Fibroblast of lung (primary cell): ENCODE data around the gene CCDC18. TPM values are rescaled to one million over a fixed set of nuclear protein-coding genes. Genes with fewer than 3 reads are reported as not detected.

Source experiments
- DNase-seq, 2 donors: peaks; one replicate each; pipeline versions ENCODE4 v3.0.0 to v3.0.0-alpha.2; 2010; ENCODE audit warnings: low read depth in 2 of 2
- H2AFZ ChIP-seq: 2 replicates; pipeline ENCODE4 v1.5.1; 2012; ENCODE audit warnings: low read length, control low read depth, inconsistent platforms
- H3K27ac ChIP-seq: 2 replicates; pipeline ENCODE4 v1.5.1; 2011; ENCODE audit warnings: low read length, control low read depth; ENCODE audit not compliant: insufficient read depth
- H3K27me3 ChIP-seq: 2 replicates; pipeline ENCODE4 v1.5.1; 2011; ENCODE audit warnings: mild to moderate bottlenecking, low read length; ENCODE audit not compliant: control insufficient read depth, insufficient read depth
- H3K36me3 ChIP-seq: 2 replicates; pipeline ENCODE4 v1.5.1; 2011; ENCODE audit warnings: low read length; ENCODE audit not compliant: control insufficient read depth, insufficient read depth
- H3K4me1 ChIP-seq: 2 replicates; pipeline ENCODE4 v1.5.1; 2011; ENCODE audit warnings: low read length; ENCODE audit not compliant: control insufficient read depth, insufficient read depth; ENCODE audit errors: extremely low read depth
- H3K4me2 ChIP-seq: 2 replicates; pipeline ENCODE4 v1.5.1; 2011; ENCODE audit warnings: low read length, control low read depth; ENCODE audit not compliant: insufficient read depth; ENCODE audit errors: extremely low read depth
- H3K4me3 ChIP-seq, 4 experiments: fragments of 200-600 bp in 1 of 4; sonication (generic) in 1 of 4; replicated peaks in 1 of 4; 2 replicates each; pipeline ENCODE4 v1.5.1; 2011 to 2016; ENCODE audit warnings: low read length in 4 of 4, low read depth in 3 of 4, mild to moderate bottlenecking in 3 of 4, control low read depth in 2 of 4, inconsistent platforms in 1 of 4, mixed read lengths in 1 of 4; ENCODE audit not compliant: insufficient read depth in 1 of 4; ENCODE audit errors: control extremely low read depth in 1 of 4
- H3K79me2 ChIP-seq: 2 replicates; pipeline ENCODE4 v1.5.1; 2012; ENCODE audit warnings: mild to moderate bottlenecking, low read length, inconsistent platforms; ENCODE audit not compliant: control insufficient read depth, insufficient read depth
- H3K9ac ChIP-seq: 2 replicates; pipeline ENCODE4 v1.5.1; 2011; ENCODE audit warnings: mild to moderate bottlenecking, low read length, control low read depth; ENCODE audit not compliant: insufficient read depth
- H3K9me3 ChIP-seq: 2 replicates; pipeline ENCODE4 v1.5.1; 2012; ENCODE audit warnings: low read depth, low read length; ENCODE audit not compliant: control insufficient read depth, insufficient read depth
- H4K20me1 ChIP-seq: 2 replicates; pipeline ENCODE4 v1.5.1; 2011; ENCODE audit warnings: low read length; ENCODE audit not compliant: control insufficient read depth, insufficient read depth; ENCODE audit errors: extremely low read depth
- EZH2 ChIP-seq: IDR thresholded peaks from 2 replicates; pipeline ENCODE4 v1.5.1; 2012; ENCODE audit warnings: low read length, control low read depth, mild to moderate bottlenecking; ENCODE audit errors: missing control alignments
- polyA plus RNA-seq, 2 donors: library from polyadenylated mRNA; depleted of rRNA in 1 of 2; stranded (reverse) in 1 of 2; unstranded in 1 of 2; fragments of >200 nt; gene quantifications; 2 replicates each; pipeline ENCODE4 v1.2.1, GENCODE V29; 2011 to 2012; ENCODE audit warnings: missing spikeins in 1 of 2
- total RNA-seq: library from RNA; depleted of rRNA; stranded (reverse); fragments of >200 nt; gene quantifications from 2 replicates; pipeline ENCODE4 v1.2.1, GENCODE V29; 2014
- TF ChIP-seq, protein P1 (sequence below), 2 donors: IDR thresholded peaks in 1 of 2; conservative IDR thresholded peaks in 1 of 2; 1 replicate in 1 of 2; 2 replicates in 1 of 2; pipeline ENCODE4 v1.5.1; 2011 to 2012; ENCODE audit warnings: low read length in 2 of 2, control low read depth in 1 of 2, inconsistent platforms in 1 of 2, low read depth in 1 of 2, mild to moderate bottlenecking in 1 of 2

Gene CCDC18
- total and polyA plus RNA-seq, 2 donors (not counting 1 experiment from before 2014, with no cell fraction given) = 3.1 to 15.4 TPM

DNA sequence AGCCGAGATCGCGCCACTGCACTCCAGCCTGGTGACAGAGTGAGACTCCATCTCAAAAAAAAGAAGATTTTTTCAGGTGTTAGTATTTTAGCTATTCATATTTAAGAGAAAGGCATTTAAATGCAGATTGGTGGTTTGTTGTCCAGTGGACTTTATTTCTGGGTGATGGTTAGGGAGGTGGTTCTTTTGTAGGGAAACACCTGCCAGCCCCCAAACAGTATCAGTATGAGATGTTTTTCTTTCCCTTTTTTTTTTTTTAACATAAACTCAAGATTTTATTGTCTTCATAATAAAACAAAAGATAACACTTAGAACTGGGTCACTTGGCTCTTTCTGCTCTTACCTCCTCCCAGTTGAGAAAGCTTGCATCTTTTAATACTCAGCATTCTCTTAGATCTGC lies 9.9 kb downstream of the CCDC18 start:
- no peaks in the 10 kb centered on the region for H4K20me1 ChIP-seq
- peaks cover 2% of the 10 kb centered on the region for H3K79me2 ChIP-seq
- no peak overlapping the region for H3K4me3 ChIP-seq
- H3K27me3 ChIP-seq = no peaks in the 10 kb centered on the region
- no peaks in the 10 kb centered on the region for H3K36me3 ChIP-seq
- DNase-seq = no peak
- H3K4me2 ChIP-seq = no peak overlapping the region
- no peak overlapping the region for H3K27ac ChIP-seq
- H3K9ac ChIP-seq = no peak overlapping the region
- no peaks in the 10 kb centered on the region for H3K4me1 ChIP-seq
- TF ChIP-seq, protein P1, sequence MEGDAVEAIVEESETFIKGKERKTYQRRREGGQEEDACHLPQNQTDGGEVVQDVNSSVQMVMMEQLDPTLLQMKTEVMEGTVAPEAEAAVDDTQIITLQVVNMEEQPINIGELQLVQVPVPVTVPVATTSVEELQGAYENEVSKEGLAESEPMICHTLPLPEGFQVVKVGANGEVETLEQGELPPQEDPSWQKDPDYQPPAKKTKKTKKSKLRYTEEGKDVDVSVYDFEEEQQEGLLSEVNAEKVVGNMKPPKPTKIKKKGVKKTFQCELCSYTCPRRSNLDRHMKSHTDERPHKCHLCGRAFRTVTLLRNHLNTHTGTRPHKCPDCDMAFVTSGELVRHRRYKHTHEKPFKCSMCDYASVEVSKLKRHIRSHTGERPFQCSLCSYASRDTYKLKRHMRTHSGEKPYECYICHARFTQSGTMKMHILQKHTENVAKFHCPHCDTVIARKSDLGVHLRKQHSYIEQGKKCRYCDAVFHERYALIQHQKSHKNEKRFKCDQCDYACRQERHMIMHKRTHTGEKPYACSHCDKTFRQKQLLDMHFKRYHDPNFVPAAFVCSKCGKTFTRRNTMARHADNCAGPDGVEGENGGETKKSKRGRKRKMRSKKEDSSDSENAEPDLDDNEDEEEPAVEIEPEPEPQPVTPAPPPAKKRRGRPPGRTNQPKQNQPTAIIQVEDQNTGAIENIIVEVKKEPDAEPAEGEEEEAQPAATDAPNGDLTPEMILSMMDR (conservative IDR thresholded peaks at IDR 0.05 in 1 of 2, IDR thresholded peaks at IDR 0.05 in 1 of 2; ENCODE audit: low read depth in 1 of 2, low read length in 2 of 2) = no peak
- TF ChIP-seq EZH2 = no peak
- no peak overlapping the region for H2AFZ ChIP-seq
- no peaks in the 10 kb centered on the region for H3K9me3 ChIP-seq

DNA sequence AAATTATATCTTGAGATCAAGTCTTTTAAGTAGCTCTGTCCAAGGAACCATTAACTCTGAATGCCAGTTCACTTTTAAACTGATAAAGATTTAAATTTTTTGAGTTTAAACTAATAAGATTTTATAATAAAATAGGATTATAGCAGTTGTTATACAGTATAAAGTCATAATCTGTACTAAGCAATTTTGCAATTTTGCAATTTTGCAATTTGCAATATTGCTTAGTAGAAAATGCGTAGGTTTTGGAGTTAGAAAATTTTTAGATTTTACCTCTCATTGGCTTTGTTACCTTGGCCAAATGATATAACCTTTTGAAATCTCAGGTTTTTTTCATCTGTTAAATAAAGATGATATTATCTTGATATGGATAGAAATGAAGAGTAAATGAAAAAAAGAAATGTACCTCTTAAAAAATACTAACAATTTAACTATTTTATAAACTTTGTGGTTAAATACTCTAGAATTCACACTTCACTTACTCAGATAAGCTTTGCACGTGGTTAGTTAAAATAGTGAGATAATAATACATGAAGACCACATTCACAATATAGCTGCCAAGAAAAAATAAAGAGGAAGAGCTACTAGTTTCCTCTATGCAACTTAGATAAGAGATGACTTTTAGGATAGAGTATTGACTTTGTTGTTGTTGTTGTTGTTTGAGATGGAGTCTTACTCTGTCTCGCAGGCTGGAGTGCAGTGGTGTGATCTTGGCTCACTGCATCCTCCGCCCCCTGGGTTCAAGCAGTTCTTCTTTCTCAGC lies 13.9 kb downstream of the CCDC18 start:
- Histone ChIP-seq H3K4me2 (no peak overlapping the region), H3K4me3 (no peak overlapping the region), H3K27me3 (no peaks in the 10 kb centered on the region), H3K36me3 (peaks cover 4% of the 10 kb centered on the region), H4K20me1 (no peaks in the 10 kb centered on the region), H3K27ac (no peak overlapping the region), H2AFZ (no peak overlapping the region), H3K4me1 (no peaks in the 10 kb centered on the region), H3K9me3 (no peaks in the 10 kb centered on the region), H3K79me2 (no peaks in the 10 kb centered on the region), H3K9ac (no peak overlapping the region)
- no peak for TF ChIP-seq EZH2
- TF ChIP-seq, protein P1 (conservative IDR thresholded peaks at IDR 0.05 in 1 of 2, IDR thresholded peaks at IDR 0.05 in 1 of 2; ENCODE audit: low read depth in 1 of 2, low read length in 2 of 2) = no peak
- no peak for DNase-seq

GRCh38 chr1:93196591-93196990 lies 16.1 kb downstream of the CCDC18 start:
- TF ChIP-seq, protein P1 (conservative IDR thresholded peaks at IDR 0.05 in 1 of 2, IDR thresholded peaks at IDR 0.05 in 1 of 2; ENCODE audit: low read depth in 1 of 2, low read length in 2 of 2) = no peak
- TF ChIP-seq EZH2 = no peak
- DNase-seq = peak; percentile 27 to 41
- peaks cover 4% of the 10 kb centered on the region for H3K36me3 ChIP-seq
- no peak overlapping the region for H3K4me3 ChIP-seq
- no peak overlapping the region for H3K4me2 ChIP-seq
- H3K4me1 ChIP-seq = no peaks in the 10 kb centered on the region
- no peaks in the 10 kb centered on the region for H4K20me1 ChIP-seq
- no peak overlapping the region for H3K27ac ChIP-seq
- H3K9me3 ChIP-seq = no peaks in the 10 kb centered on the region
- H3K9ac ChIP-seq = no peak overlapping the region
- H3K79me2 ChIP-seq = no peaks in the 10 kb centered on the region
- H2AFZ ChIP-seq = no peak overlapping the region
- no peaks in the 10 kb centered on the region for H3K27me3 ChIP-seq
